GM21515 (cell line): ENCODE measurements around the gene ACAA2.

Experiments used
- ATAC-seq: cut with Tn5 transposase; IDR thresholded peaks from one replicate; pipeline ENCODE4 v1.9.1; 2021; ENCODE audit not compliant: unreplicated experiment

ACAA2 gene

GRCh38 chr18:49768051-49768391 is 45.3 kb downstream of the ACAA2 start:
- ATAC-seq = no peak

GRCh38 chr18:49767111-49768050 is 46.0 kb downstream of the ACAA2 start:
- ATAC-seq = no peak

- ATAC-seq = no peak
These were observed 46.7 kb downstream of the ACAA2 start for GRCh38 chr18:49766646-49767045.

- ATAC-seq = no peak
These were observed 49.3 kb downstream of the ACAA2 start for GRCh38 chr18:49764032-49764431.

- ATAC-seq = no peak
These were observed 49.7 kb downstream of the ACAA2 start for GRCh38 chr18:49763590-49763989.

GRCh38 chr18:49762191-49763077 is 50.9 kb downstream of the ACAA2 start:
- no peak for ATAC-seq

GRCh38 chr18:49761771-49762170 is 51.6 kb downstream of the ACAA2 start:
- no peak for ATAC-seq

- no peak for ATAC-seq
These were observed 55.1 kb downstream of the ACAA2 start for GRCh38 chr18:49758263-49758610.

GRCh38 chr18:49757513-49758262 is 55.6 kb downstream of the ACAA2 start:
- no peak for ATAC-seq

- ATAC-seq = no peak
These were observed 56.5 kb downstream of the ACAA2 start for GRCh38 chr18:49756671-49757362.

- ATAC-seq = no peak
These were observed 57.2 kb downstream of the ACAA2 start for GRCh38 chr18:49756135-49756534.

- ATAC-seq = no peak
These were observed 57.8 kb downstream of the ACAA2 start for GRCh38 chr18:49755489-49755888.

- ATAC-seq = no peak
These were observed 58.5 kb downstream of the ACAA2 start for GRCh38 chr18:49754866-49755265.

GRCh38 chr18:49753643-49754042 is 59.7 kb downstream of the ACAA2 start:
- ATAC-seq = no peak

- no peak for ATAC-seq
These were observed 61.3 kb downstream of the ACAA2 start for GRCh38 chr18:49752095-49752457.

- no peak for ATAC-seq
These were observed 61.8 kb downstream of the ACAA2 start for GRCh38 chr18:49751427-49752094.

GRCh38 chr18:49749563-49749962 is 63.8 kb downstream of the ACAA2 start:
- ATAC-seq = no peak

- ATAC-seq = no peak
These were observed 65.5 kb downstream of the ACAA2 start for GRCh38 chr18:49747876-49748275.

- ATAC-seq = no peak
These were observed 68.0 kb downstream of the ACAA2 start for GRCh38 chr18:49745045-49746014.
